Right hindlimb (tissue), 1 donor: ENCODE measurements around the gene ETS1.

ENCODE experiments used
- DNase-seq: peaks from one replicate; pipeline ENCODE4 v3.0.0-alpha.2; 2018

ETS1 gene

GRCh38 chr11:128517451-128518230 lies 69.7 kb downstream of the ETS1 start:
- DNase-seq = no peak

DNA sequence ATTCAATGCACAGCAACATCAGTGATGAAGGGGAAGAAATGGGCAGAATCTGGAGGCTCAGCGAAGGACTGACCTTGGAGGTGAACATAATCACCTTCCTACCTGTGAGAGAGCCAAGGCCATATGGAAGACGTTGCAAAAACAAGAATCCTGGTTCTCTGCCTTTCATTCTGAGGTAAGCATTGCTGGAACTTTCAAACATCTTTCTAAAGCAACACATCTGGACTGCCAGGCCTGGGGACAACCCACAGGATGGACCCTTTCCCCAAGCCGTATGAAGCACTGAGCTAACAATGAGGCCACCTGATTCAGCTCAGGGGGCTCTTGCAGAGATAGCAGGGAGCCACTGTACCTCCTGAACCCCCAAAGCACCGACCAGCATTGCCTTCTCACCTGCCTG lies 70.5 kb downstream of the ETS1 start:
- DNase-seq = no peak

- no peak for DNase-seq
Observed at GRCh38 chr11:128515826-128516778, 71.3 kb downstream of the ETS1 start.

DNA sequence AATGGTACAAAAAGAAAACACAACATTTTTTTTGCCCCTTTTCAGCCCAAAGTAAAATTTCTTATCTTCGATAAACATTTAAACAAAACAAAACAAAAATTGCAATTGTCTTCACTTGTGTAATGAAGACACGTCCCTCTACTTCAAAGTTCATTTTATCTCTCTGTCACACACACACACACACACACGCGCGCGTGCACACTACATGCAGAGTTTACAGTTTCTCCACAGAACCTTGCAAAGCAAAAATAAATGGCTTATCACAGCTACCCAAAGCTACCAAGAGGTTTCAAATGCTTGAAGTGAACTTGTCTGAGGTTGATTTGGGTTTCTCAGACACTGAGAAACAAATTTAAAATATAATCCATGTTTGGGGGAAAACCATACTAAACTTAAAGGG lies 72.3 kb downstream of the ETS1 start:
- DNase-seq = no peak

GRCh38 chr11:128513915-128514681 lies 73.3 kb downstream of the ETS1 start:
- no peak for DNase-seq

DNA sequence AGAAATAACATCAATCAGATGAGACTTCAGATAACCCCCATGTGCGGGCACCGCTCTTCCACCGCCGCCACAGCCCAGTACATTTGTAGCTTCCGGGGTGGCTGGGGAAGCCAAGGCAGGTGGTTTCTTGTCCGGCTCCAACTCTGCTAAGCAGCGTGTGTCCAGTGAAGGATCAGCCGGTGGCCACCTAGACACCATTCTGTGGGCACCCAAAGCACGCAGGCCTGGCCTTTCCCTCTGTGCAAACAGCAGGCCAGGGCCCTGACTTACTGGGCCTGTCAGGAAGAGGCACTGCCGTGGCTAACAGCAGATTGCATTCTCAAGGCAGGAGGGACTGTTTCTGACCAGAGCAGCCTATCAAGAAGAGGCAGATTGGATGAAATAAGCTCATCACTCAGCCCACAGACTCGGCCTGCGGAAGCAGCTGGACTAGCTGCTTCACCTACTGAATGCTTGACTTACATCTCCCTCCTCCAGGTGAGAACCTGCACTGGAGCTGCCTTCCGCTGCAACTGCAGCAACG lies 74.8 kb downstream of the ETS1 start:
- no peak for DNase-seq

GRCh38 chr11:128511712-128512111 lies 75.6 kb downstream of the ETS1 start:
- no peak for DNase-seq

- DNase-seq = no peak
Observed at GRCh38 chr11:128509621-128510389, 77.6 kb downstream of the ETS1 start.

DNA sequence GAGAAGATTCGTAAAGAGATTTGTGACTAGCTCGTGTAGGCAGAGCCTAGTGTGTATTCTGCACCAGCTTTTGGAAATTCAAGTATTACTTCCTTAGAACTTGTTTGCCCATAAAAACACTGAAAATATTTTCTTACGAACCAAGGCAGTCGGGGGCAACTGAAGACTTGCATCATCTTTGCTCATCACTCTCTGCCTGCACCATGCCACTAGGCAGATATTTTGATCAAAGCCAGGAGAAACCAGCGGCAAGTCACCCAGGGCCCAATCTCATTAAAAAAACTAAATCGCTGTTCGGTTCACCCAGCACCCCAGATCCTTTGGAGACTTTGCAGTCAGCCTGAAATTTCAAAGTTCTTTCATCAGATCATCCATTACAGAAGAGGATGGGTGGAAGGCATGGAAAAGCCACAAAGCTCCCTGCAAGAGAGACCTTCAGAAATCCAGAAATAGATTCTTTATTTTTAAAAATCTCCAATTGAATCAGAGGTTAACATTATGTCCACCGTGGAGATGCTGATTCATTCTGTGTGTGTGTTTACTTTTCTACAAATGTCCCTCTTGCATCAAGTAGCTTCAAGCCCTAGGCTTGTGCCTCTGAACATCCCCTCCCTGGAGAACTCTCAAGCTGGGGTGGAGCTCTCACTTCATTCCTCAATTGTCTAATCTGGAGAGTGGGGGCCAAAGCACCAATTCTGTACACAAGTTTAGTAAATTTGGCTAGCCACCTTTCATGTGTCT lies 78.4 kb downstream of the ETS1 start:
- DNase-seq = no peak

- DNase-seq = no peak
Observed at GRCh38 chr11:128507936-128508335, 79.4 kb downstream of the ETS1 start.

- DNase-seq = peak; percentile 87
Observed at GRCh38 chr11:128506999-128507611, 80.3 kb downstream of the ETS1 start.

DNA sequence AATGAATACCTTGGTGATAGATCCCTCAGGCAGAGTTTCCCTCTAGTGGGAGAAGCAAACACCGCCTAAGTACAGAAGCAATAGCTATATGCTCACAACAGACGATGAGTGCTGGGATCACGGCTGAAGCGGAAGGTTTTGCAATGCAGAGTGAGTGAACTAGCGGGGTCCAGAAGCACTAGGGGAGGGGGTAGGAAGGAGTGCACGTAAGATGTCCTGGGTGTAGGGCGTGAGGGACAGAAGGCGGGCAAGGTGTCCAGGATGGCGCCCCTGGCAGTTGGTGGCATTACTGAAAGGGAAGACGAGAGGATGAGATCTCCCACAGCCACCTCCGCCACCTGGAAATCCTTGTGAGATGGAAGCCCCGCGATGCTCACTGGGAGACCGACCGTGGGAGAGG lies 81.0 kb downstream of the ETS1 start:
- DNase-seq = no peak

- no peak for DNase-seq
Observed at GRCh38 chr11:128505449-128506065, 81.8 kb downstream of the ETS1 start.

GRCh38 chr11:128504486-128504885 lies 82.9 kb downstream of the ETS1 start:
- no peak for DNase-seq

DNA sequence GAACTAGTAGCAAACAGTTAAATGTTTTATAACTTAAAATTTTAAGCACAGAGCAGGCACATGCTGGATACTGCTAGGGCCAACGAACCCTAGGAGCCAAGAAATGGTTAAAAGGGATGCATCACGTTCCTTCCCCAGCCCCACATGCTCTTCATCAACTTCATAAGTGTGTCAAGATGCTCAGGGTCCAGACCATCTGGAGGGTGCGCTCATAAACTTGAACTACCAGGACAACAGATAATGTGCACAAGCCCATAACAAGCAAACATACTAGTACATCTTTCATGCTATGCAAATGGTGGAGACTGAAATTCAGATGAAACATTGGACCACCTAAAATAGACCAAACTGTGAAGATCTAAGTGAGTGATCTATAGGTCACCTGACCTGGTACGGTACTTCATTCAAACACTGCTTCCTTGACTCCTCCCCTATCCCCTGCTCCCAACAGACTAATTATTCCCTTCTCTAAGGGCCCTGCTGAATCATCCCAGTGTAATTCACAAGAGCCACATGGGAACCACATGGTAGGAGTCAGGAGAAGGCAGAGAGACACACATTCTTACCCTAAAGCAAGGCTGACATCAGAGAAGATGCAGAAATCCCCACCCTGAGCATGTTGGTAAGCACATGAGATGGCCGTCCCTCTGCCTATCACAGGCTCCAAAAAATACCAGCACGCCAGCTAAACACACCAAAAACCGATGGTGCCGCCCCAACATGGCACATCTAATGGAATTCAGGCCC lies 83.9 kb downstream of the ETS1 start:
- DNase-seq = no peak

DNA sequence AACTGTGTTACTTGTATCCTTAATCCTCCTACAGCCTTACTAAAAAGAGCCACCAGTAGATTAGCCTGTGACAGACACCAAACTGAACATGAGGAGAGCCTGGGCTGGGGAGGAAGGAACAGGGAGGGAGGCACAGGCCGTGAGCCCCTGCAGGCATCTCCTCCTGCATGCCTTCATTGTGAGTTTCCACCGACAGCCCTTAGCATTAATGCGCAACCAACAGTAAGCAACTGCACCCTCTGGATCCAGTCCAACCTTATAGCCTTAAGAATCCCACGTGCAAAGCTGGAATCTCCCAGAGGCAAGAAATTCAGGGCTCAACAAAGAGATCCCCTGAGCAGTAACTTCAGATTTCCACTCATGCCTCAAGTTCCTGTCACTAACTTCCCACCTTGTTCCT lies 84.6 kb downstream of the ETS1 start:
- no peak for DNase-seq

DNA sequence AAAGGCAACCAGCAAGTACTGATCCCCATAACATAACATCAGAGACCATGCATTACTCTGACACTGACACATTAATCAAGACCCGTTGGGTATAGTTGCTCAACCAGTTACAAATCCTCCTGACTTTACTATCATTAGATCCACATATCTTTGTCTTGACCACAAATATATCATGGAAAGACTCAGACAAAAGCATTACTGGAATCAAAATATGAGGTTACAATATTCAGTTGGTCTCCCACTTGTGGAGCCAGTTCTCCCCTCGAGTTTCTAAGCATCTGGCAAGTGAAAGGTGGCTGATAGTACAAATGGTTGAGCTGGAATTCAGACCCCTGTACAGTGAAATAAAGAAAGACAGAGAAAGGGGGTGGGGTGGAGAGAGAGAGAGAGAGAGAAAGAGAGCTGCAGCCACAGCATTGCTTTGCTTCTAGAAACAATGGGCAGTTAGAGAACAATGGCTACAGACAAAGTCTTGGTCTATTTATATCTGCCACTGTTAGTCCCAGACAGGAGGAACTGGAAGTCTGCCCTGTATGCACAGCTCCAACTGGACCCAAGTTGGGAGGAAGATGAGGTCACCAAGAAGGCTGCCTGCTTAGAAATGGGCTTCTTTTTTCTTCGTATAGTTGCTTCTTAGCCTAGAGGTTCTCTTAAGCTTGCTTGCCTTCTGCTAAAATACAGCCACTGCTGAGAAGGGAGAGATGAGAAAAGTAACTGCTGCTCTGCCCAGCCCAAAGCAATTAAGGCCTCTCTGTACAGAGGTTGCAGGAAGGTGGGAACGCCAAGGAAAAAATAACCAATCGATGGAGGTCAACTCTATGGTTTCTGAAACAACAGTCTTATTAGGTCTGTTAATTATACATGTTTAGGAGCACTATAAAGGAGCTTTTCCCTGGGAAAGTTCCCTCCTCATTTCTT lies 85.5 kb downstream of the ETS1 start:
- peak; percentile 67 for DNase-seq

DNA sequence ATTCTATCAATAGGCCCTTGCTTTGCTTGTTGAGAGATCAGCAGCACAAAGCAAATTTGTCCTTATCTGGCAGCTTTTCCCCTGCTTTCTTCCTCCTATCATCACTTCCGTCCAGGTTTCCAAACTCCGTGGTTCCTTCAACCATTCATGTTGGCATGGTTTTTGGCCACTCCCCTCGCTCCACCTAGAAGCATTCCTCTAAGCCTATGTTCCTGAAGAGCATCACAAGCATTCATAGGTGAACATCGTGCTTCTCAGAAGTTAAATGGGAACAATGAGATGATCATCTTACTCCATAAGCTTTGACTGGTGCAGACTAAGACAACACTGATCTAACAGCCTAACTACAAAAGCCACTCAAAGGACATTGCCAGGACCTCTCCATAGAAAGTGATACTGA lies 86.3 kb downstream of the ETS1 start:
- no peak for DNase-seq

GRCh38 chr11:128500493-128500892 lies 86.9 kb downstream of the ETS1 start:
- DNase-seq = no peak
